ENCODE results near the gene DCUN1D1. TPM values are rescaled to one million over a fixed set of nuclear protein-coding genes. Genes with fewer than 3 reads are reported as not detected.

The DCUN1D1 gene
- total and polyA plus RNA-seq, 10 of the 15 experiments (the other 5 are each of a cell fraction or from before 2014, with no cell fraction given), result 19.8 to 47.4 (median 30.8) TPM

- ChIA-PET RAD21 (ENCODE audit: unreplicated experiment) (no interaction called here), CTCF (no interaction called here), POLR2A (interaction anchor here (0.7 kb wide), 1 partner anchor 62 kb away, joined by 4 read pairs; no protein-coding TSS in a partner anchor), SMC1A (ENCODE audit: uncharacterized antibody, unreplicated experiment) (no interaction called here)
- Histone ChIP-seq H3K4me2 (ENCODE audit: control insufficient read depth, insufficient read depth) (no peak overlapping the region), H3K27me3 (replicated peaks in 1 of 2; ENCODE audit: control insufficient read depth in 2 of 2, insufficient read depth in 2 of 2, low read length in 1 of 2) (no peaks in the 10 kb centered on the region), H3K9ac (ENCODE audit: control insufficient read depth, insufficient read depth, low read length) (no peak overlapping the region), H3K4me1 (ENCODE audit: control insufficient read depth, insufficient read depth, low read length) (peaks cover 17% of the 10 kb centered on the region), H3K27ac (ENCODE audit: control insufficient read depth, insufficient read depth) (no peak overlapping the region), H3K4me3 (no peak overlapping the region), H3K9me3 (replicated peaks; ENCODE audit: control insufficient read depth, insufficient read depth, low read length) (no peaks in the 10 kb centered on the region; the same call in 2 of the 3 replicates), H3K79me2 (ENCODE audit: control insufficient read depth, insufficient read depth, low read length) (peaks cover 32% of the 10 kb centered on the region), H2AFZ (ENCODE audit: control insufficient read depth, low read depth, low read length) (no peak overlapping the region), H4K20me1 (ENCODE audit: control insufficient read depth, insufficient read depth) (no peaks in the 10 kb centered on the region), H3K36me3 (ENCODE audit: control insufficient read depth in 2 of 2, insufficient read depth in 2 of 2, low read length in 1 of 2) (peaks cover 4 to 9% of the 10 kb centered on the region in 2 experiments; a peak in 3 of 4 replicates)
- no peak for FAIRE-seq
- 100% methylated on average over 1 of the region's 1 CpG for WGBS (ENCODE audit: insufficient coverage, insufficient replicate concordance, low lambda C conversion rate, missing lambda C conversion rate)
- intact Hi-C loops (cut with micrococcal nuclease; ENCODE audit: unreplicated experiment) (no loop called here), in situ Hi-C loops (cut with MboI) (no loop called here)
- no peak for TF ChIP-seq SIX5 (IDR thresholded peaks at IDR 0.05; ENCODE audit: low read depth, low read length, severe bottlenecking)
- no peak for TF ChIP-seq CHD2 (IDR thresholded peaks at IDR 0.05; ENCODE audit: borderline replicate concordance, low read depth, low read length)
- ATAC-seq, result no peak
- BruUV-seq (replicated peaks), result no TSS peak
- DNase-seq (ENCODE audit: low read depth, low spot score), result no peak
Observed at GRCh38 chr3:182964179-182964578, 16.2 kb downstream of the DCUN1D1 start.

GRCh38 chr3:182962166-182962565, 18.2 kb downstream of the DCUN1D1 start:
- H3K9ac ChIP-seq (ENCODE audit: control insufficient read depth, insufficient read depth, low read length), result no peak overlapping the region
- TF ChIP-seq ZNF622 (IDR thresholded peaks at IDR 0.05) (no peak), NR2C1 (IDR thresholded peaks at IDR 0.05) (no peak), CTCF (IDR thresholded peaks at IDR 0.05 in 2 of 3, conservative IDR thresholded peaks at IDR 0.05 in 1 of 3; ENCODE audit: control insufficient read depth in 2 of 3, extremely low read depth in 1 of 3, insufficient read depth in 1 of 3, low read depth in 3 of 3, low read length in 3 of 3) (no peak), HCFC1 (IDR thresholded peaks at IDR 0.05; ENCODE audit: low read length) (no peak), FOS (IDR thresholded peaks at IDR 0.05; ENCODE audit: borderline replicate concordance, extremely low read depth, insufficient read length) (no peak), NR2C2 (IDR thresholded peaks at IDR 0.05; ENCODE audit: borderline replicate concordance, control insufficient read depth, insufficient read length, low read depth) (no peak), EP300 (IDR thresholded peaks at IDR 0.05; ENCODE audit: borderline replicate concordance in 1 of 2, control insufficient read depth in 1 of 2, low read depth in 2 of 2, low read length in 2 of 2) (no peak), CREM (IDR thresholded peaks at IDR 0.05; ENCODE audit: low read depth) (no peak), SP1 (IDR thresholded peaks at IDR 0.05; ENCODE audit: low read depth, low read length) (no peak), GABPA (IDR thresholded peaks at IDR 0.05; ENCODE audit: low read depth) (no peak), DPF2 (IDR thresholded peaks at IDR 0.05) (no peak), SUPT20H (IDR thresholded peaks at IDR 0.05; ENCODE audit: borderline replicate concordance, control insufficient read depth, low read depth, low read length) (no peak), CBX5 (IDR thresholded peaks at IDR 0.05; ENCODE audit: low read depth) (no peak)

More at GRCh38 chr3:182962166-182962565, 18.2 kb downstream of the DCUN1D1 start:
- Histone ChIP-seq H3K36me3 (ENCODE audit: control insufficient read depth in 2 of 2, insufficient read depth in 2 of 2, low read length in 1 of 2) (peaks cover 4 to 11% of the 10 kb centered on the region in 2 experiments; a peak in 3 of 4 replicates), H3K9me3 (replicated peaks; ENCODE audit: control insufficient read depth, insufficient read depth, low read length) (no peaks in the 10 kb centered on the region), H3K27ac (ENCODE audit: control insufficient read depth, insufficient read depth) (no peak overlapping the region), H3K4me2 (ENCODE audit: control insufficient read depth, insufficient read depth) (no peak overlapping the region), H3K27me3 (replicated peaks in 1 of 2; ENCODE audit: control insufficient read depth in 2 of 2, insufficient read depth in 2 of 2, low read length in 1 of 2) (no peaks in the 10 kb centered on the region), H3K4me1 (ENCODE audit: control insufficient read depth, insufficient read depth, low read length) (peaks cover 11% of the 10 kb centered on the region), H3K4me3 (no peak overlapping the region), H2AFZ (ENCODE audit: control insufficient read depth, low read depth, low read length) (no peak overlapping the region), H3K79me2 (ENCODE audit: control insufficient read depth, insufficient read depth, low read length) (peaks cover 14% of the 10 kb centered on the region), H4K20me1 (ENCODE audit: control insufficient read depth, insufficient read depth) (no peaks in the 10 kb centered on the region)
- CTCF ChIA-PET, result interaction anchor here (1.0 to 1.2 kb wide), 2 partner anchors 8 to 26 kb away, joined by 3 to 4 read pairs; no protein-coding TSS in a partner anchor
- FAIRE-seq (no peak), ATAC-seq (0 out of 3 replicates have a peak, but pooled peaks have one; percentile 14), DNase-seq (ENCODE audit: low read depth, low spot score) (no peak)
- SMC1A ChIA-PET (ENCODE audit: uncharacterized antibody, unreplicated experiment), result interaction anchor here (0.8 to 1.6 kb wide), 6 partner anchors 8 to 26 kb away, joined by 3 to 5 read pairs (median 4); partner anchors contain the start of gene DCUN1D1
- RAD21 ChIA-PET (ENCODE audit: unreplicated experiment), result no interaction called here
- BruUV-seq (replicated peaks), result no TSS peak
- in situ Hi-C loops (cut with MboI) (no loop called here), intact Hi-C loops (cut with micrococcal nuclease; ENCODE audit: unreplicated experiment) (no loop called here)
- POLR2A ChIA-PET, result interaction anchor here (1.3 to 1.8 kb wide), 2 partner anchors 9 to 16 kb away, joined by 4 to 6 read pairs; no protein-coding TSS in a partner anchor
